ENCODE measurements around the gene TEX19. TPM values are rescaled to one million over a fixed set of nuclear protein-coding genes. Genes with fewer than 3 reads are reported as not detected.

TEX19 gene
- total and polyA plus RNA-seq, 2 of the 4 experiments (the other 2 are of a cell fraction): under 0.01 to 0.03 TPM

DNA sequence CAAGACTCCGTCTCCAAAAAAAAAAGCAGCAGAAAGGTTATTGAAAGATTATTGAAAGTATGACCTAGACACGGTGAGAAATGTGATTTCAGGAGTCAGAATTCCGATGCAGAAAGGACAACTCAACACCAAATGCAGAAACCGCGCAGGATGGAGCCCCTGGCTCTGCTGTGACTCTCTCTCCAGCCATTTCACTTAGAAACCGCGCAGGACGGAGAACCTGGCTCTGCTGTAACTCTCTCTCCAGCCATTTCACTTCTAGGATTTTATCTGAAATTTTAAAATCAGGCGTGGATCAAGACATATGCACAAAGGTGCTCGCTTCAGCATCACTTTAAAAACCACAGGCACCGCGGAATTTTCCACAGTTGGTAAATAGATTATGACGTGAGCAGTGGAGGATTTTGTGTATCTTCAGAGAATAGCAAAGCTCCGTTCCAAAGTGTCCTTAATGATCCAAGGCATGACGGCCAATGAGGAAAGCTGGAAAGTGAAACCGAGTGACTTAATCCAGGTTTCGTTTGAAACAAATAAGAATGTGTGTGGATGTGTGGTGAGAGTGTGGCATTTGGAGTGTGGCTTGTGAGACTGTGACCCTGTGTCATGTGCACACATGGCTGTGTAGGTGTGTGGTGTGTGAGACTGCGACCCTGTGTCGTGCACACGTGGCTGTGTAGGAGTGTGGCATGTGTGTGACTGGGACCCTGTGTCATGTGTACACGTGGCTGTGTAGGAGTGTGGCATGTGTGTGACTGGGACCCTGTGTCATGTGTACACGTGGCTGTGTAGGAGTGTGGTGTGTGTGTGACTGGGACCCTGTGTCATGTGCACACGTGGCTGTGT lies 22.0 kb downstream of the TEX19 start:
- Histone ChIP-seq H3K4ac (ENCODE audit: low read depth, low read length) (no peak overlapping the region), H3K27me3 (ENCODE audit: control insufficient read depth, insufficient read depth, low read length) (peaks cover 43% of the 10 kb centered on the region), H2BK120ac (ENCODE audit: low read depth, low read length) (no peak overlapping the region), H4K5ac (ENCODE audit: low read depth, low read length) (no peak overlapping the region), H2BK20ac (ENCODE audit: low read depth, low read length) (no peak overlapping the region), H2AFZ (replicated peaks; ENCODE audit: low read length, poor library complexity) (no peak overlapping the region), H3K14ac (replicated peaks; ENCODE audit: low read depth, low read length) (no peak overlapping the region), H2BK15ac (ENCODE audit: low read depth, low read length) (no peak overlapping the region), H3K9me1 (ENCODE audit: insufficient read depth, low read length) (peaks cover 4% of the 10 kb centered on the region; the same call in 1 of the 2 replicates), H3K18ac (ENCODE audit: low read depth, low read length) (peak overlapping the region; percentile 60; the same call in 1 of the 2 replicates), H3K27ac (ENCODE audit: insufficient read depth, low read length) (no peak overlapping the region), H3K9ac (ENCODE audit: low read depth, low read length) (no peak overlapping the region), H2AK9ac (replicated peaks; ENCODE audit: low read depth, low read length, poor library complexity) (no peak overlapping the region), H4K91ac (ENCODE audit: insufficient read depth, low read depth, low read length) (no peak overlapping the region), H3K4me3 (ENCODE audit: insufficient read depth, low read depth, low read length) (no peak overlapping the region; the same call in 1 of the 2 replicates), H3K56ac (ENCODE audit: extremely low read depth, insufficient read depth, low read length) (no peak overlapping the region), H4K8ac (ENCODE audit: low read depth in 2 of 2, low read length in 2 of 2) (no peak overlapping the region), H3K4me1 (ENCODE audit: control insufficient read depth, insufficient read depth, low read length) (peaks cover 4% of the 10 kb centered on the region), H3K79me1 (ENCODE audit: low read depth in 1 of 2, low read length in 2 of 2) (no peaks in the 10 kb centered on the region), H3K4me2 (ENCODE audit: low read depth, low read length) (peak overlapping the region; percentile 85), H2BK5ac (ENCODE audit: low read depth, low read length, poor library complexity, severe bottlenecking) (no peak overlapping the region), H2AK5ac (ENCODE audit: low read depth, low read length) (peak overlapping the region; percentile 73; the same call in 1 of the 2 replicates), H3K9me3 (ENCODE audit: control insufficient read depth, insufficient read depth, low read length) (no peaks in the 10 kb centered on the region), H4K20me1 (ENCODE audit: insufficient read depth, low read length) (no peaks in the 10 kb centered on the region; the same call in 1 of the 2 replicates), H3K36me3 (ENCODE audit: control insufficient read depth, insufficient read depth, low read length) (no peaks in the 10 kb centered on the region), H3K23ac (ENCODE audit: low read depth, low read length) (peak overlapping the region; percentile 52; the same call in 1 of the 2 replicates)
- BruUV-seq (replicated peaks): no TSS peak
- ATAC-seq (ENCODE audit: low read depth) (no peak; the same call in 1 of the 2 replicates), DNase-seq (peak; percentile 32)
- dilution Hi-C loops (cut with HindIII; ENCODE audit: low sequenced_read_pairs, unreplicated experiment) (no loop called here), intact Hi-C loops (cut with micrococcal nuclease) (no loop called here), in situ Hi-C loops (cut with MboI; ENCODE audit: low sequenced_read_pairs) (no loop called here)
- CTCF ChIA-PET: no interaction called here
- POLR2A ChIA-PET (ENCODE audit: unreplicated experiment): no interaction called here
- 27% methylated on average over 5 of the region's 23 CpGs; no CpG with 5 or more reads in 1 of the 2 experiments for WGBS, 2 experiments (ENCODE audit: extremely low coverage in 2 of 2, insufficient read length in 1 of 2)
- TF ChIP-seq RFX5 (IDR thresholded peaks at IDR 0.05; ENCODE audit: low read depth, low read length) (no peak), MAZ (IDR thresholded peaks at IDR 0.05; ENCODE audit: borderline replicate concordance, low read depth, low read length) (no peak), CHD1 (IDR thresholded peaks at IDR 0.05; ENCODE audit: low read depth, low read length) (no peak), BHLHE40 (IDR thresholded peaks at IDR 0.05; ENCODE audit: low read depth, low read length) (no peak), USF2 (IDR thresholded peaks at IDR 0.05; ENCODE audit: low read depth, low read length) (no peak), CEBPB (IDR thresholded peaks at IDR 0.05; ENCODE audit: low read depth, low read length) (no peak), MAFK (IDR thresholded peaks at IDR 0.05; ENCODE audit: low read depth, low read length) (no peak), NFE2L2 (IDR thresholded peaks at IDR 0.05; ENCODE audit: low read depth, low read length) (no peak), POLR2A (IDR thresholded peaks at IDR 0.05; ENCODE audit: low read depth, low read length) (no peak), FOS (IDR thresholded peaks at IDR 0.05; ENCODE audit: low read depth, low read length) (no peak), RAD21 (IDR thresholded peaks at IDR 0.05; ENCODE audit: low read length) (no peak), MXI1 (IDR thresholded peaks at IDR 0.05; ENCODE audit: borderline replicate concordance, low read depth, low read length) (no peak), RCOR1 (IDR thresholded peaks at IDR 0.05; ENCODE audit: insufficient replicate concordance, low read length) (no peak)
- TF ChIP-seq, protein P1, sequence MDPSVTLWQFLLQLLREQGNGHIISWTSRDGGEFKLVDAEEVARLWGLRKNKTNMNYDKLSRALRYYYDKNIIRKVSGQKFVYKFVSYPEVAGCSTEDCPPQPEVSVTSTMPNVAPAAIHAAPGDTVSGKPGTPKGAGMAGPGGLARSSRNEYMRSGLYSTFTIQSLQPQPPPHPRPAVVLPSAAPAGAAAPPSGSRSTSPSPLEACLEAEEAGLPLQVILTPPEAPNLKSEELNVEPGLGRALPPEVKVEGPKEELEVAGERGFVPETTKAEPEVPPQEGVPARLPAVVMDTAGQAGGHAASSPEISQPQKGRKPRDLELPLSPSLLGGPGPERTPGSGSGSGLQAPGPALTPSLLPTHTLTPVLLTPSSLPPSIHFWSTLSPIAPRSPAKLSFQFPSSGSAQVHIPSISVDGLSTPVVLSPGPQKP (IDR thresholded peaks at IDR 0.05; ENCODE audit: borderline replicate concordance, low read depth, low read length): no peak
- TF ChIP-seq, protein P2, sequence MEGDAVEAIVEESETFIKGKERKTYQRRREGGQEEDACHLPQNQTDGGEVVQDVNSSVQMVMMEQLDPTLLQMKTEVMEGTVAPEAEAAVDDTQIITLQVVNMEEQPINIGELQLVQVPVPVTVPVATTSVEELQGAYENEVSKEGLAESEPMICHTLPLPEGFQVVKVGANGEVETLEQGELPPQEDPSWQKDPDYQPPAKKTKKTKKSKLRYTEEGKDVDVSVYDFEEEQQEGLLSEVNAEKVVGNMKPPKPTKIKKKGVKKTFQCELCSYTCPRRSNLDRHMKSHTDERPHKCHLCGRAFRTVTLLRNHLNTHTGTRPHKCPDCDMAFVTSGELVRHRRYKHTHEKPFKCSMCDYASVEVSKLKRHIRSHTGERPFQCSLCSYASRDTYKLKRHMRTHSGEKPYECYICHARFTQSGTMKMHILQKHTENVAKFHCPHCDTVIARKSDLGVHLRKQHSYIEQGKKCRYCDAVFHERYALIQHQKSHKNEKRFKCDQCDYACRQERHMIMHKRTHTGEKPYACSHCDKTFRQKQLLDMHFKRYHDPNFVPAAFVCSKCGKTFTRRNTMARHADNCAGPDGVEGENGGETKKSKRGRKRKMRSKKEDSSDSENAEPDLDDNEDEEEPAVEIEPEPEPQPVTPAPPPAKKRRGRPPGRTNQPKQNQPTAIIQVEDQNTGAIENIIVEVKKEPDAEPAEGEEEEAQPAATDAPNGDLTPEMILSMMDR (conservative IDR thresholded peaks at IDR 0.05; ENCODE audit: low read depth, low read length): no peak

Data from IMR-90 (cell line).